H1 (cell line): ENCODE results near the gene SLC25A28. TPM values are rescaled to one million over a fixed set of nuclear protein-coding genes. Genes with fewer than 3 reads are reported as not detected.

Source experiments
- BRCA1 ChIP-seq: IDR thresholded peaks from 2 replicates; pipeline ENCODE4 v1.6.1; 2012; ENCODE audit warnings: low read depth, low read length, improper control_type of control experiment
- FOSL1 ChIP-seq: IDR thresholded peaks from 2 replicates; pipeline ENCODE4 v1.6.1; 2011; ENCODE audit warnings: mild to moderate bottlenecking, low read depth, low read length, moderate library complexity; ENCODE audit not compliant: insufficient read depth
- GABPA ChIP-seq: IDR thresholded peaks from 2 replicates; pipeline ENCODE4 v1.6.1; 2011; ENCODE audit warnings: mild to moderate bottlenecking, low read length, moderate library complexity, borderline replicate concordance; ENCODE audit not compliant: insufficient read depth
- HDAC6 ChIP-seq: IDR thresholded peaks from one replicate; pipeline ENCODE4 v1.7.1; 2012; ENCODE audit warnings: low read depth, mild to moderate bottlenecking, inconsistent platforms, low read length, moderate library complexity
- JUN ChIP-seq: IDR thresholded peaks from 2 replicates; pipeline ENCODE4 v1.6.1; 2011; ENCODE audit warnings: low read depth, mild to moderate bottlenecking, improper control_type of control experiment, low read length
- NRF1 ChIP-seq: IDR thresholded peaks from 2 replicates; pipeline ENCODE4 v1.6.1; 2011; ENCODE audit warnings: mild to moderate bottlenecking, low read depth, low read length, improper control_type of control experiment
- RFX5 ChIP-seq: IDR thresholded peaks from 2 replicates; pipeline ENCODE4 v1.6.1; 2011; ENCODE audit warnings: low read depth, low read length, improper control_type of control experiment, borderline replicate concordance
- SIRT6 ChIP-seq: IDR thresholded peaks from one replicate; pipeline ENCODE4 v1.7.1; 2012; ENCODE audit warnings: low read length, inconsistent platforms
- SP4 ChIP-seq: IDR thresholded peaks from 2 replicates; pipeline ENCODE4 v1.6.1; 2012; ENCODE audit warnings: low read length, inconsistent platforms
- TAF1 ChIP-seq: IDR thresholded peaks from 2 replicates; pipeline ENCODE4 v1.6.1; 2011; ENCODE audit warnings: mild to moderate bottlenecking, low read depth, low read length
- TEAD4 ChIP-seq: IDR thresholded peaks from 2 replicates; pipeline ENCODE4 v1.6.1; 2012; ENCODE audit warnings: low read depth, low read length, inconsistent platforms, mixed read lengths
- polyA plus RNA-seq, 7 experiments: library from polyadenylated mRNA; depleted of rRNA in 3 of 7; stranded (reverse) in 5 of 7; unstranded in 2 of 7; fragments of >200 nt in 5 of 7; fragments of 200-250 nt in 2 of 7; gene quantifications; 1 replicate in 5 of 7; 2 replicates in 1 of 7; 4 replicates in 1 of 7; pipeline versions ENCODE4 v1.2.1 to v1.2.3, GENCODE V29; 2011 to 2013; ENCODE audit warnings: missing spikeins in 2 of 7, mixed read lengths in 2 of 7
- total RNA-seq: library from RNA; stranded (reverse); fragmentation: NEBNext Ultra II Directional; extraction: Animal tissue kit (Norgen Biotek cat#: 25700); gene quantifications from 2 replicates; pipeline ENCODE4 v1.2.1, GENCODE V29; 2021
- TF ChIP-seq, protein P1 (sequence below): fragments of 300-600 bp; sonication (generic); IDR thresholded peaks from 2 replicates; pipeline ENCODE4 v1.7.1; 2012; ENCODE audit warnings: low read length, moderate library complexity, mild to moderate bottlenecking, inconsistent platforms; ENCODE audit not compliant: insufficient replicate concordance

Gene SLC25A28
- total and polyA plus RNA-seq, 2 of the 8 experiments (the other 6 are each of a cell fraction or from before 2014, with no cell fraction given) = 17.2 to 18.5 TPM

DNA sequence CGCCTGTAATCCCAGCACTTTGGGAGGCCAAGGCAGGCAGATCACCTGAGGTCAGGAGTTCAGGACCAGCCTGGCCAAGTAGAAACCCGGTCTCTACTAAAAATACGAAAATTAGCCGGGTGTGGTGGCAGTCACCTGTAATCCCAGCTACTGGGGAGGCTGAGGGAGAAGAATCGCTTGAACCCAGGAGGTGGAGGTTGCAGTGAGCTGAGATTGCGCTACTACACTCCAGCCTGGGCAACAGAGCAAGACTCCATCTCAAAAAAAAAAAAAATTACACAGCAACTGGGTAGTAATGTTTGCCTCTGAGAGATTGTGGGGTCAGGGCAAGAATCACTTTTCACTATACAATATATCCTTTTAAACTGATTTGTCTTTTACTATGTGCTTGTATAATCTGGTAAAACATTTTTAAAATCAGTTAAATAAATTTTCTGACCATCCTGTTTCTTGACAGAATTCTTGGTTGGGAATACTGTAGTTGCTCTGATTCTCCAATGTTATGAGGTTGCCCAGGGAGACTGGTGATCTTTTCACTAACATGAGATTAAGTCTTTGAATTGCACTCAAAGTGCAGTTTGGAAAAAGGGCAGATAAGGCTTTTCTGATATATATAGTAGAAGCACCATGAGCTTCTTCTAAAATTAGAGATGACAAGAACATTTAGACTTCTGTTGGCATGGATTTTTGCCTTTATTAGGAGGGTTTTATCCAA lies 40.6 kb upstream of the SLC25A28 start (continued):
- TF ChIP-seq, protein P1, sequence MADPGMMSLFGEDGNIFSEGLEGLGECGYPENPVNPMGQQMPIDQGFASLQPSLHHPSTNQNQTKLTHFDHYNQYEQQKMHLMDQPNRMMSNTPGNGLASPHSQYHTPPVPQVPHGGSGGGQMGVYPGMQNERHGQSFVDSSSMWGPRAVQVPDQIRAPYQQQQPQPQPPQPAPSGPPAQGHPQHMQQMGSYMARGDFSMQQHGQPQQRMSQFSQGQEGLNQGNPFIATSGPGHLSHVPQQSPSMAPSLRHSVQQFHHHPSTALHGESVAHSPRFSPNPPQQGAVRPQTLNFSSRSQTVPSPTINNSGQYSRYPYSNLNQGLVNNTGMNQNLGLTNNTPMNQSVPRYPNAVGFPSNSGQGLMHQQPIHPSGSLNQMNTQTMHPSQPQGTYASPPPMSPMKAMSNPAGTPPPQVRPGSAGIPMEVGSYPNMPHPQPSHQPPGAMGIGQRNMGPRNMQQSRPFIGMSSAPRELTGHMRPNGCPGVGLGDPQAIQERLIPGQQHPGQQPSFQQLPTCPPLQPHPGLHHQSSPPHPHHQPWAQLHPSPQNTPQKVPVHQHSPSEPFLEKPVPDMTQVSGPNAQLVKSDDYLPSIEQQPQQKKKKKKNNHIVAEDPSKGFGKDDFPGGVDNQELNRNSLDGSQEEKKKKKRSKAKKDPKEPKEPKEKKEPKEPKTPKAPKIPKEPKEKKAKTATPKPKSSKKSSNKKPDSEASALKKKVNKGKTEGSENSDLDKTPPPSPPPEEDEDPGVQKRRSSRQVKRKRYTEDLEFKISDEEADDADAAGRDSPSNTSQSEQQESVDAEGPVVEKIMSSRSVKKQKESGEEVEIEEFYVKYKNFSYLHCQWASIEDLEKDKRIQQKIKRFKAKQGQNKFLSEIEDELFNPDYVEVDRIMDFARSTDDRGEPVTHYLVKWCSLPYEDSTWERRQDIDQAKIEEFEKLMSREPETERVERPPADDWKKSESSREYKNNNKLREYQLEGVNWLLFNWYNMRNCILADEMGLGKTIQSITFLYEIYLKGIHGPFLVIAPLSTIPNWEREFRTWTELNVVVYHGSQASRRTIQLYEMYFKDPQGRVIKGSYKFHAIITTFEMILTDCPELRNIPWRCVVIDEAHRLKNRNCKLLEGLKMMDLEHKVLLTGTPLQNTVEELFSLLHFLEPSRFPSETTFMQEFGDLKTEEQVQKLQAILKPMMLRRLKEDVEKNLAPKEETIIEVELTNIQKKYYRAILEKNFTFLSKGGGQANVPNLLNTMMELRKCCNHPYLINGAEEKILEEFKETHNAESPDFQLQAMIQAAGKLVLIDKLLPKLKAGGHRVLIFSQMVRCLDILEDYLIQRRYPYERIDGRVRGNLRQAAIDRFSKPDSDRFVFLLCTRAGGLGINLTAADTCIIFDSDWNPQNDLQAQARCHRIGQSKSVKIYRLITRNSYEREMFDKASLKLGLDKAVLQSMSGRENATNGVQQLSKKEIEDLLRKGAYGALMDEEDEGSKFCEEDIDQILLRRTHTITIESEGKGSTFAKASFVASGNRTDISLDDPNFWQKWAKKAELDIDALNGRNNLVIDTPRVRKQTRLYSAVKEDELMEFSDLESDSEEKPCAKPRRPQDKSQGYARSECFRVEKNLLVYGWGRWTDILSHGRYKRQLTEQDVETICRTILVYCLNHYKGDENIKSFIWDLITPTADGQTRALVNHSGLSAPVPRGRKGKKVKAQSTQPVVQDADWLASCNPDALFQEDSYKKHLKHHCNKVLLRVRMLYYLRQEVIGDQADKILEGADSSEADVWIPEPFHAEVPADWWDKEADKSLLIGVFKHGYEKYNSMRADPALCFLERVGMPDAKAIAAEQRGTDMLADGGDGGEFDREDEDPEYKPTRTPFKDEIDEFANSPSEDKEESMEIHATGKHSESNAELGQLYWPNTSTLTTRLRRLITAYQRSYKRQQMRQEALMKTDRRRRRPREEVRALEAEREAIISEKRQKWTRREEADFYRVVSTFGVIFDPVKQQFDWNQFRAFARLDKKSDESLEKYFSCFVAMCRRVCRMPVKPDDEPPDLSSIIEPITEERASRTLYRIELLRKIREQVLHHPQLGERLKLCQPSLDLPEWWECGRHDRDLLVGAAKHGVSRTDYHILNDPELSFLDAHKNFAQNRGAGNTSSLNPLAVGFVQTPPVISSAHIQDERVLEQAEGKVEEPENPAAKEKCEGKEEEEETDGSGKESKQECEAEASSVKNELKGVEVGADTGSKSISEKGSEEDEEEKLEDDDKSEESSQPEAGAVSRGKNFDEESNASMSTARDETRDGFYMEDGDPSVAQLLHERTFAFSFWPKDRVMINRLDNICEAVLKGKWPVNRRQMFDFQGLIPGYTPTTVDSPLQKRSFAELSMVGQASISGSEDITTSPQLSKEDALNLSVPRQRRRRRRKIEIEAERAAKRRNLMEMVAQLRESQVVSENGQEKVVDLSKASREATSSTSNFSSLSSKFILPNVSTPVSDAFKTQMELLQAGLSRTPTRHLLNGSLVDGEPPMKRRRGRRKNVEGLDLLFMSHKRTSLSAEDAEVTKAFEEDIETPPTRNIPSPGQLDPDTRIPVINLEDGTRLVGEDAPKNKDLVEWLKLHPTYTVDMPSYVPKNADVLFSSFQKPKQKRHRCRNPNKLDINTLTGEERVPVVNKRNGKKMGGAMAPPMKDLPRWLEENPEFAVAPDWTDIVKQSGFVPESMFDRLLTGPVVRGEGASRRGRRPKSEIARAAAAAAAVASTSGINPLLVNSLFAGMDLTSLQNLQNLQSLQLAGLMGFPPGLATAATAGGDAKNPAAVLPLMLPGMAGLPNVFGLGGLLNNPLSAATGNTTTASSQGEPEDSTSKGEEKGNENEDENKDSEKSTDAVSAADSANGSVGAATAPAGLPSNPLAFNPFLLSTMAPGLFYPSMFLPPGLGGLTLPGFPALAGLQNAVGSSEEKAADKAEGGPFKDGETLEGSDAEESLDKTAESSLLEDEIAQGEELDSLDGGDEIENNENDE = no peak
- TF ChIP-seq HDAC6 = no peak
- TF ChIP-seq RFX5 = no peak
- no peak for TF ChIP-seq TAF1
- no peak for TF ChIP-seq TEAD4
- no peak for TF ChIP-seq BRCA1
- TF ChIP-seq FOSL1 = no peak
- no peak for TF ChIP-seq GABPA
- TF ChIP-seq SIRT6 = no peak
- TF ChIP-seq JUN = no peak
- no peak for TF ChIP-seq NRF1
- no peak for TF ChIP-seq SP4
